Stimulated activated CD8-positive, alpha-beta memory T cell treated with anti-CD3 and anti-CD28 coated beads, Interleukin-15, amount 100 ng/mL, for 48 hours (primary cell): Measurements from ENCODE around the gene MSH2.
"Not testable (repeated sequence)": the region's sequence is repeated elsewhere in the genome, so short reads cannot be mapped to it uniquely, and the experiment has no call there.

Experiments used
- DNase-seq, 2 donors: peaks; one replicate each; pipeline ENCODE4 v3.0.0-alpha.2; 2020; ENCODE audit warnings: low read depth in 2 of 2

MSH2 gene

GRCh38 chr2:47402805-47403608 is at the start of gene MSH2:
Gene MSH2 (plus strand): TSS chr2:47403156. CDS start chr2:47403192, 36 bp downstream.
- peak; percentile 91 to 92 for DNase-seq

- no peak for DNase-seq
These were observed 48.7 kb upstream of the MSH2 start for GRCh38 chr2:47354013-47354847.

GRCh38 chr2:47354848-47355204 is 48.1 kb upstream of the MSH2 start:
- DNase-seq = no peak

GRCh38 chr2:47357483-47357882 is 45.5 kb upstream of the MSH2 start:
- DNase-seq = no peak

GRCh38 chr2:47359375-47359868 is 43.5 kb upstream of the MSH2 start:
- no peak for DNase-seq

- no peak for DNase-seq
These were observed 42.7 kb upstream of the MSH2 start for GRCh38 chr2:47360283-47360682.

- no peak for DNase-seq
These were observed 42.0 kb upstream of the MSH2 start for GRCh38 chr2:47360927-47361326.

GRCh38 chr2:47361505-47362229 is 41.3 kb upstream of the MSH2 start:
- DNase-seq = not testable (repeated sequence)

- no peak for DNase-seq
These were observed 29.2 kb upstream of the MSH2 start for GRCh38 chr2:47373747-47374146.

- DNase-seq = no peak
These were observed 27.6 kb upstream of the MSH2 start for GRCh38 chr2:47375307-47375706.

GRCh38 chr2:47379384-47379783 is 23.6 kb upstream of the MSH2 start:
- no peak for DNase-seq

GRCh38 chr2:47381408-47381807 is 21.5 kb upstream of the MSH2 start:
- DNase-seq = no peak

GRCh38 chr2:47386551-47386950 is 16.4 kb upstream of the MSH2 start:
- no peak for DNase-seq

GRCh38 chr2:47388888-47389287 is 14.1 kb upstream of the MSH2 start:
- DNase-seq = no peak

GRCh38 chr2:47389692-47390091 is 13.3 kb upstream of the MSH2 start:
- DNase-seq = no peak

GRCh38 chr2:47401789-47402554 is 984 bp upstream of the MSH2 start:
- no peak for DNase-seq

GRCh38 chr2:47402555-47402804 is 476 bp upstream of the MSH2 start:
- DNase-seq = no peak

- no peak for DNase-seq
These were observed 745 bp downstream of the MSH2 start for GRCh38 chr2:47403609-47404193.

GRCh38 chr2:47404356-47404755 is 1.4 kb downstream of the MSH2 start:
- DNase-seq = no peak

GRCh38 chr2:47405757-47406156 is 2.8 kb downstream of the MSH2 start:
- DNase-seq = no peak

GRCh38 chr2:47406649-47407330 is 3.8 kb downstream of the MSH2 start:
- not testable (repeated sequence) for DNase-seq
